ENCODE measurements around the gene PASK.
"Not testable (repeated sequence)": the region's sequence is repeated elsewhere in the genome, so short reads cannot be mapped to it uniquely, and the experiment has no call there.

PASK gene

GRCh38 chr2:241102239-241102803 is 47.0 kb downstream of the PASK start, which contains the start of gene MTERF4:
Gene MTERF4 (minus strand): TSS chr2:241102287. CDS start chr2:241102273, 14 bp downstream.
- DNase-seq: peak; percentile 91

GRCh38 chr2:241099246-241099645 is 50.0 kb downstream of the PASK start:
- DNase-seq: no peak

GRCh38 chr2:241096979-241097378 is 52.3 kb downstream of the PASK start:
- DNase-seq: no peak

- no peak for DNase-seq
Observed at GRCh38 chr2:241095594-241096290, 53.5 kb downstream of the PASK start.

GRCh38 chr2:241094924-241095420 is 54.3 kb downstream of the PASK start:
- DNase-seq: no peak

GRCh38 chr2:241094172-241094571 is 55.1 kb downstream of the PASK start:
- no peak for DNase-seq

GRCh38 chr2:241093133-241093781 is 56.0 kb downstream of the PASK start:
- DNase-seq: not testable (repeated sequence)

- DNase-seq: no peak
Observed at GRCh38 chr2:241092677-241093076, 56.6 kb downstream of the PASK start.

- no peak for DNase-seq
Observed at GRCh38 chr2:241091734-241092445, 57.4 kb downstream of the PASK start.

GRCh38 chr2:241091201-241091600 is 58.1 kb downstream of the PASK start:
- DNase-seq: no peak

- no peak for DNase-seq
Observed at GRCh38 chr2:241088791-241089732, 60.2 kb downstream of the PASK start.

- DNase-seq: no peak
Observed at GRCh38 chr2:241088376-241088775, 60.9 kb downstream of the PASK start.

GRCh38 chr2:241087420-241088268 is 61.6 kb downstream of the PASK start:
- no peak for DNase-seq

GRCh38 chr2:241084856-241085444 is 64.3 kb downstream of the PASK start:
- DNase-seq: no peak

GRCh38 chr2:241083091-241083415 is 66.2 kb downstream of the PASK start:
- DNase-seq: no peak

GRCh38 chr2:241082341-241083090 is 66.8 kb downstream of the PASK start:
- no peak for DNase-seq

- DNase-seq: no peak
Observed at GRCh38 chr2:241081643-241082340, 67.5 kb downstream of the PASK start.

GRCh38 chr2:241081190-241081642 is 68.1 kb downstream of the PASK start:
- DNase-seq: no peak

Data from stimulated activated CD4-positive, alpha-beta T cell treated with anti-CD3 and anti-CD28 coated beads, Interleukin-1b, Interleukin-23, amount 100 ng/mL, for 48 hours (primary cell).